ENCODE measurements around the gene TWF2. TPM values are rescaled to one million over a fixed set of nuclear protein-coding genes. Genes with fewer than 3 reads are reported as not detected.
A peak's percentile ranks its signal among the peaks of the same experiment; 100 is the strongest.

TWF2 gene
- total RNA-seq, 1 donor from 2014 or later, result 50.4 TPM

DNA sequence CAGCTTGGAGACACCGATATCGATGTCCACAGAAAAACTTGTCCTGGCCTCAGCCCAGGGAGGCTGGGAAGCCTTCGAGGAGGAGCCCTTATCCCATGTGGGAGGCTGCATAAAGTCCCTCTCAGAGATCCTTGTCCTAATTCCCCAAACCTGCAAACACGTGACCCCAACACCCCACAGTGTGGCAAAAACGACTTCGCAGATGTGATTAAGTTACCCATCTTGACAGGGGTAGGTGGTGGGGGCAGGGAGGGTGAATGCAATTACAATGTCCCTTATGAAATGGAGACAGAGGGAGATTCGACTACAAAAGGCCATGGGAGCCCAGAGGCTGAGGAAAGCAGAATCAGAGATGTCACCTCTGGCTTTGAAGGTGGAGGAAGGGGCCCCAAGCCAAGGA lies 11.2 kb downstream of the TWF2 start:
- Histone ChIP-seq H3K27me3 (no peaks in the 10 kb centered on the region), H3K27ac (no peak overlapping the region), H3K36me3 (peaks cover 48% of the 10 kb centered on the region), H3K9me3 (no peaks in the 10 kb centered on the region), H3K4me1 (no peaks in the 10 kb centered on the region), H3K4me3 (no peak overlapping the region)
- DNase-seq, result no peak
- TF ChIP-seq, protein P1, sequence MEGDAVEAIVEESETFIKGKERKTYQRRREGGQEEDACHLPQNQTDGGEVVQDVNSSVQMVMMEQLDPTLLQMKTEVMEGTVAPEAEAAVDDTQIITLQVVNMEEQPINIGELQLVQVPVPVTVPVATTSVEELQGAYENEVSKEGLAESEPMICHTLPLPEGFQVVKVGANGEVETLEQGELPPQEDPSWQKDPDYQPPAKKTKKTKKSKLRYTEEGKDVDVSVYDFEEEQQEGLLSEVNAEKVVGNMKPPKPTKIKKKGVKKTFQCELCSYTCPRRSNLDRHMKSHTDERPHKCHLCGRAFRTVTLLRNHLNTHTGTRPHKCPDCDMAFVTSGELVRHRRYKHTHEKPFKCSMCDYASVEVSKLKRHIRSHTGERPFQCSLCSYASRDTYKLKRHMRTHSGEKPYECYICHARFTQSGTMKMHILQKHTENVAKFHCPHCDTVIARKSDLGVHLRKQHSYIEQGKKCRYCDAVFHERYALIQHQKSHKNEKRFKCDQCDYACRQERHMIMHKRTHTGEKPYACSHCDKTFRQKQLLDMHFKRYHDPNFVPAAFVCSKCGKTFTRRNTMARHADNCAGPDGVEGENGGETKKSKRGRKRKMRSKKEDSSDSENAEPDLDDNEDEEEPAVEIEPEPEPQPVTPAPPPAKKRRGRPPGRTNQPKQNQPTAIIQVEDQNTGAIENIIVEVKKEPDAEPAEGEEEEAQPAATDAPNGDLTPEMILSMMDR (IDR thresholded peaks at IDR 0.05), result no peak
- ATAC-seq, result no peak
- intact Hi-C loops (cut with DNase I), result no loop called here

DNA sequence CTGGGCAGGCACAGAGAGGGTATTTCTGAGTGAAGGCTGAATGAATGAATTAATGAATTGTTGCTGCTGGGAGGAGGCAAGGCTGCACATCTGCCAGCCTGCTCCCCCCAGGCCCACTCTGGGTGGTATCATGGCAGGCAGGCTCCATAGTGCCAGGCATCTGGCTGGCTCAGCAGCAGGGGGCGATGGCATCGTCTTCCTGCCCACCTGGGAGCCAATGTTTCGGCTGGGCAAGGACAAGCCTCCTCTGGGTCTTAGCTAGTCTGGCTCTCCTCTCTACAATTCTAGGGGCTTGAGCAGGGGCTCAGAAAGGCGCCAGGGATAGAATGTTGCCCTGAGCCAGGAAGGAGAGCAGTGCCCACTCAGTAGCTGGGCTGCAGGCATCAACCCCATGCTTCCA lies 11.8 kb downstream of the TWF2 start:
- Histone ChIP-seq H3K36me3 (peaks cover 43% of the 10 kb centered on the region), H3K4me3 (no peak overlapping the region), H3K27ac (no peak overlapping the region), H3K9me3 (no peaks in the 10 kb centered on the region), H3K27me3 (no peaks in the 10 kb centered on the region), H3K4me1 (no peaks in the 10 kb centered on the region)
- DNase-seq (peak; percentile 34), ATAC-seq (no peak)
- TF ChIP-seq, protein P1 (IDR thresholded peaks at IDR 0.05), result no peak
- intact Hi-C loops (cut with DNase I), result no loop called here

DNA sequence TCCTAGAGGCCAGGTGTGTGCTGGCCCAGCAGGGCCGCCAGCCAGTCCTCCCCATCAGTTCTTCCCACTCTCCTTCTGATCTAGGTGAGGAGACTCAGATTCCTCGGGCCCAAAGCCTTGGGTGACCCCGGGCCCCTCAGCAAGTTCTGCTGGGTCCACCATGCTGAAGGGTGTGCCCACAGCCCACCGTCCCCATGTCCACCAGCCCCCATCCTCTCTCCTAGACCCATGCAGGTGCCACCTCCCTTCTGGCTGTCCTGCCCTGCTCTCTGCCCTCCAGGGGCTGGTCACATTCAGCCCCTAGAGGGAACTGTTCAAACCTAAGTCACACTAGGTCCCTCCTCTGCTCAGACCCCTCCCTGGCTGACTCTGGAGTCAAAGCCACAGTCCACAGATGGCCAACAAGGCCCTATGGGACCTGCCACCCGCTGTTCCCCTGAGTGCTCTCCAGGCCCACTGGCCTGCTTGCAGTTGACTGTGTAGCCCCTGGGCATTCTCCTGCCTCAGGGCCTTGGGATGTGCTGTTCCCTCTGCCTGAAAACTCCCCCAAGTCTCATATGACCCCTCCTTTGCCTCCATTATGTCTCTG lies 12.6 kb downstream of the TWF2 start:
- Histone ChIP-seq H3K27ac (no peak overlapping the region), H3K9me3 (no peaks in the 10 kb centered on the region), H3K4me3 (no peak overlapping the region), H3K4me1 (no peaks in the 10 kb centered on the region), H3K36me3 (peaks cover 35% of the 10 kb centered on the region), H3K27me3 (no peaks in the 10 kb centered on the region)
- DNase-seq, result peak; percentile 57
- TF ChIP-seq, protein P1 (IDR thresholded peaks at IDR 0.05), result no peak
- intact Hi-C loops (cut with DNase I), result no loop called here
- no peak for ATAC-seq

DNA sequence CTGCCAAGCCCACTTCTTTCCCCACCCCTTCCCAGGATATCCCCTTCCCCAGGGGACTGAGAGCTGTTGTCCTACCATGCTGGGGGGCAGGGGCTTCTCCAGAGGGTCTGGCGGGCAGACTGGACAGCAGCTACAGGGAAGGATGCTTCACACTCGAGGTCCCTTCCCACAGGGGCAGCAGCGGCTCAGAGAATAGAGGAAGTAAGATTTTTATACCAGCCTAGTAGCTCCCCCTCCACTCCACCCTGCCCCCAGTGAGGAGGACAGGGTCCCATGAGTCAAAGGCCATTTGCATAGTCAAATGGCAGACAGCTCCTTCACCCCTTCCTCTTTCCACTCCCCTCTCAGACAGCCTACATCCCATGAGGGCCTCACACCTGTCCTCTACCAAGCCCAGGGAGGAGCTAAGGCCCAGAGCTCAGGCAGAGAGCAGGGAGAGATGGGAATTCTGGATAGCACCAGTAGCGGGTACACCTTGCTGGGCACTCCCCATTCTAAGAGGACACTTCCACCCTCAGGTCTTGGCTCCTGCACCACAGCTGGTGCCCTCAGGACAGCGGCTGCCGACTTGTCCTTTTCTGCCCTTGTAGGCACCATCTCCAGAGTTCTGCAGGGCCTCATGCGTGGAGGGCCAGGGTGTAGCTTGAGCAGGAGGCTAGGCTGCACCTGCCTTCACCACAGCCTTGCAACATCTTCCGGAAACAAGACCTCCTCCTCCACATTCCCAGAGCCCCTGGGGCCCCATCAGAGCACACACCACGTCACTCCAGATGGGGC lies 13.3 kb downstream of the TWF2 start, which contains the start of gene TLR9:
TSS of gene TLR9 (minus strand) at position 194 of the 777 bp plus-strand sequence. CDS start at position 78, 116 bp downstream.
- Histone ChIP-seq H3K9me3 (no peaks in the 10 kb centered on the region), H3K27me3 (no peaks in the 10 kb centered on the region), H3K36me3 (peaks cover 28% of the 10 kb centered on the region), H3K4me3 (no peak within 1 kb of the TSS), H3K4me1 (peaks cover 7% of the 10 kb centered on the region), H3K27ac (no peak within 1 kb of the TSS)
- TF ChIP-seq, protein P1 (IDR thresholded peaks at IDR 0.05), result no peak
- DNase-seq (peak; percentile 57), ATAC-seq (no peak)
- intact Hi-C loops (cut with DNase I), result no loop called here

DNA sequence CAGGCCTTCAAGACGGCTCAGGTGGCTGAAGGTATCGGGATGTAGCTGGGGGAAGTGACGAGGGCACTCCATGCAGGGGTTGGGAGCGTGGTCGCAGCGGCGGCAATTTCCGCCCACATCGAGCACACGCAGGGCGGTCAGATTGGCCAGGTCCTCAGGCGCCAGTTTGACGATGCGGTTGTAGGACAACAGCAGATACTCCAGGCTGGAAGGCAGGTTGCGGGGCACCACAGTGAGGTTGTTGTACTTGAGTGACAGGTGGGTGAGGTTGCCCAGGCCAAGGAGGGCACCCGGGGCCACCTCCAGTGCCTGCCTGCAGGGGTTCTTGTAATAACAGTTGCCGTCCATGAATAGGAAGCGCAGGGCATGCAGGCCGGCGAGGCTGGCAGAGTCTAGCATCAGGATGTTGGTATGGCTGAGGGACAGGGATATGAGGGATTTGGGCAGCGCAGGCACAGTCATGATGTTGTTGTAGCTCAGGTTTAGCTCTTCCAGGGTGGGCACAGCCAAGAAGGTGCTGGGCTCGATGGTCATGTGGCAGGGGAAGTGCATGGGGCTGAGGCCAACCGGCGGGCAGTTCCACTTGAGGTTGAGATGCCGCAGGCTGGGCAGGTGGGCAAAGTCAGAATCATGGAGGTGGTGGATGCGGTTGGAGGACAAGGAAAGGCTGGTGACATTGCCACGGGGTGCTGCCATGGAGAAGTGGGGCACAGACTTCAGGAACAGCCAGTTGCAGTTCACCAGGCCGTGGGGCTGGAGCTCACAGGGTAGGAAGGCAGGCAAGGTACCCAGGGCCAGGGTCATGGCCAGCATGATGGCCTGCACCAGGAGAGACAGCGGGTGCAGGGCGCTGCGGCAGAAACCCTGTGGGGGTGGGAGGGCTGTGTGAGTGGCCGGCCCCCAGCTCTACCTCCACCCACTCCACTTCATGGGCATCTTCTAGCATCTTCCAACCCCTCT lies 15.2 kb downstream of the TWF2 start:
- Histone ChIP-seq H3K4me1 (peaks cover 19% of the 10 kb centered on the region), H3K9me3 (no peaks in the 10 kb centered on the region), H3K36me3 (peaks cover 9% of the 10 kb centered on the region), H3K27me3 (no peaks in the 10 kb centered on the region), H3K4me3 (no peak overlapping the region), H3K27ac (no peak overlapping the region)
- intact Hi-C loops (cut with DNase I), result loop anchor here (5.0 kb wide), 1 partner anchor 114 kb away; no protein-coding TSS in a partner anchor
- DNase-seq, result peak; percentile 61
- TF ChIP-seq, protein P1 (IDR thresholded peaks at IDR 0.05), result no peak
- no peak for ATAC-seq
